ENCODE measurements around the gene RAB23. TPM values are rescaled to one million over a fixed set of nuclear protein-coding genes. Genes with fewer than 3 reads are reported as not detected.
A peak's percentile ranks its signal among the peaks of the same experiment; 100 is the strongest.

The RAB23 gene
- total RNA-seq, 2 donors from 2014 or later = 20.4 to 22.3 TPM

DNA sequence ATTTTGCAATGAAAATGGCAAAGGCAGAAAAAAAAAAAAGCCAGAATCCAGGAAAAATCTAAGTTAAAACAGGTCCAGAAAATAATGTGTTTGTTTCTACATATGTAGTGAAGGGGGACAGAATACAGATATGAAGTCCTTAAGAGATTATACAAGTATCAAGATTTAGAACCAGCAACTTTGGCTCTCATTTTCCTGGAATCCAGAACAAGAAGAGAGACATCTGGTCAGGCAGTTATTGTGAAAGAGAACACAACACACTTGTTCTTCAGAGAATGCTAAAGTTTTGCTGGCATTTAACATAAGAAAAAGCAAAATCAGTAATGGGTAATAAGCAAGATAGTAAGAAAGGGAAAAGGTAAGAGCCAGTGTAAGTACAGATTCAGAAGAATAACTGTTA, 28.9 kb downstream of the RAB23 start:
- intact Hi-C loops (cut with DNase I) = loop anchor here (5.0 kb wide), 1 partner anchor 119 kb away; no protein-coding TSS in a partner anchor
- TF ChIP-seq POLR2A (IDR thresholded peaks at IDR 0.05) (no peak), CTCF (IDR thresholded peaks at IDR 0.05) (no peak), POLR2AphosphoS5 (IDR thresholded peaks at IDR 0.05) (no peak)
- no peaks in the 10 kb centered on the region for H3K27me3 ChIP-seq (replicated peaks; ENCODE audit: insufficient read depth)
- H3K4me1 ChIP-seq (replicated peaks) = no peaks in the 10 kb centered on the region
- no peaks in the 10 kb centered on the region for H3K9me3 ChIP-seq
- DNase-seq (ENCODE audit: low spot score) = no peak
- H3K4me3 ChIP-seq = no peak overlapping the region
- no peaks in the 10 kb centered on the region for H3K36me3 ChIP-seq
- H3K27ac ChIP-seq = no peak overlapping the region

GRCh38 chr6:57190140-57190539, 32.0 kb downstream of the RAB23 start:
- 53% methylated on average over 2 of the region's 2 CpGs for WGBS
- DNase-seq (ENCODE audit: low spot score) = no peak
- Histone ChIP-seq H3K27ac (no peak overlapping the region), H3K4me1 (replicated peaks) (no peaks in the 10 kb centered on the region), H3K4me3 (no peak overlapping the region), H3K27me3 (replicated peaks; ENCODE audit: insufficient read depth) (no peaks in the 10 kb centered on the region), H3K36me3 (no peaks in the 10 kb centered on the region), H3K9me3 (no peaks in the 10 kb centered on the region)
- intact Hi-C loops (cut with DNase I) = loop anchor here (5.0 kb wide), 1 partner anchor 122 kb away; no protein-coding TSS in a partner anchor
- peak in 3 of 4 experiments; percentile 42 to 63 (median 49) for TF ChIP-seq CTCF (IDR thresholded peaks at IDR 0.05)
- no peak for TF ChIP-seq POLR2A (IDR thresholded peaks at IDR 0.05)
- peak; percentile 26 for TF ChIP-seq POLR2AphosphoS5 (IDR thresholded peaks at IDR 0.05)

GRCh38 chr6:57183336-57183735, 38.8 kb downstream of the RAB23 start:
- Histone ChIP-seq H3K27ac (no peak overlapping the region), H3K27me3 (replicated peaks; ENCODE audit: insufficient read depth) (no peaks in the 10 kb centered on the region), H3K4me3 (no peak overlapping the region), H3K36me3 (no peaks in the 10 kb centered on the region), H3K9me3 (no peaks in the 10 kb centered on the region), H3K4me1 (replicated peaks) (no peaks in the 10 kb centered on the region)
- TF ChIP-seq POLR2AphosphoS5 (IDR thresholded peaks at IDR 0.05) (no peak), POLR2A (IDR thresholded peaks at IDR 0.05) (no peak)
- WGBS = 73% methylated on average over 2 of the region's 2 CpGs
- DNase-seq (ENCODE audit: low spot score) = no peak
- intact Hi-C loops (cut with DNase I) = loop anchor here (5.0 kb wide), 1 partner anchor 39 kb away; the partner anchor contains the start of gene RAB23

DNA sequence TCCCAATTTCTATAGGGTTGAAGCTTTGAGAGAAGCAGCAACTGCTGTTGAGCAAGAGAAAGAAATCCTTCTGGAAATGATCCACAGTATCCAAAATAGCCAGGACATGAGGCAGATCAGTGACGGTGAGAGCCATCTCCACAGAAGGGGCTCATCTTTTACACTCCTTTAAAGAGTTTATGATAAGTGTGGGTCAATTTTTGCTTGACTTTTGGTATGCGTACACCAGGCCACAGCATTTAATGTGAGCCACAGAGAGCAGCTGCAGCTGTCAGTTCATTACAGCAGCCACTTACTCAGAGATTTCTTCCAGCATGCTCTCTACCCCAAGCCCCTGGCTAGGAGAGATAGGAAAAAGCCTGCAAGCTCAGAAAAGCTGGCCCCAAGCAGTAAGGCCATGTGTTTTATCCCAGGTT, 40.1 kb downstream of the RAB23 start:
- Histone ChIP-seq H3K27ac (peak overlapping the region in 1 of 2 donors; percentile 9), H3K9me3 (no peaks in the 10 kb centered on the region), H3K36me3 (no peaks in the 10 kb centered on the region), H3K4me1 (replicated peaks) (no peaks in the 10 kb centered on the region), H3K27me3 (replicated peaks; ENCODE audit: insufficient read depth) (no peaks in the 10 kb centered on the region), H3K4me3 (no peak overlapping the region)
- 57% methylated on average over 2 of the region's 2 CpGs for WGBS
- DNase-seq (ENCODE audit: low spot score) = no peak
- no peak for TF ChIP-seq POLR2AphosphoS5 (IDR thresholded peaks at IDR 0.05)
- TF ChIP-seq CTCF (IDR thresholded peaks at IDR 0.05) = no peak
- intact Hi-C loops (cut with DNase I) = loop anchor here (5.0 kb wide), 1 partner anchor 40 kb away; the partner anchor contains the start of gene RAB23

DNA sequence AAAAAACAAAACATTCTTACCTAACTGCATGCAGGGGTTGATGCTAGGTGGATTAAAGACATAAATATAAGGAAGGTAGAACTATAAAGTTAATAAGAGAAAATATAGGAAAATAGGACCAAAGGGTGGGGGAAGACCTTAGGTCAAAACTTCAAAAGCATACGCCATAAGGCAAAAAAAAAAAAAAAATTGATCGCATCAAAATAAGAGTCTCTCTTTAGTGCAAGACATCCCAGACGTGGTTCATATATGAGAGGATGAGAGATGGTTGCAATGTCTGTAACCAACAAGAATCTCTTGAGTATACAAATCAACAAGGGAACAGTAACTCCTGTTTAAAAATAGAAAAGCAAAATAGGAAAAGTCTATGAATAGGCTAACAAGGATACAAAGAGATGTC, 41.5 kb downstream of the RAB23 start:
- DNase-seq (ENCODE audit: low spot score) = no peak
- Histone ChIP-seq H3K27me3 (replicated peaks; ENCODE audit: insufficient read depth) (no peaks in the 10 kb centered on the region), H3K27ac (no peak overlapping the region), H3K9me3 (no peaks in the 10 kb centered on the region), H3K4me3 (no peak overlapping the region), H3K36me3 (no peaks in the 10 kb centered on the region), H3K4me1 (replicated peaks) (no peaks in the 10 kb centered on the region)
- no peak for TF ChIP-seq CTCF (IDR thresholded peaks at IDR 0.05)
- TF ChIP-seq POLR2AphosphoS5 (IDR thresholded peaks at IDR 0.05) = no peak
- TF ChIP-seq POLR2A (IDR thresholded peaks at IDR 0.05) = no peak
- intact Hi-C loops (cut with DNase I) = loop anchor here (5.0 kb wide), 1 partner anchor 42 kb away; the partner anchor contains the start of gene RAB23
- WGBS = 89% methylated on average over 3 of the region's 3 CpGs
